22Rv1 (cell line): ENCODE measurements around the gene FAU.

Experiments
- H3K27ac ChIP-seq: fragments of 450-650 bp; 2 replicates; pipeline ENCODE4 v1.5.1; 2017
- CTCF ChIP-seq: fragments of 450-650 bp; IDR thresholded peaks from 2 replicates; pipeline ENCODE4 v1.5.1; 2017; ENCODE audit warnings: mild to moderate bottlenecking
- ZFX ChIP-seq: fragments of 450-650 bp; IDR thresholded peaks from 2 replicates; pipeline ENCODE4 v1.6.1; 2017; ENCODE audit warnings: antibody characterized with exemption, borderline replicate concordance

Gene FAU

GRCh38 chr11:65163684-65164083 is 41.8 kb upstream of the FAU start:
- TF ChIP-seq ZFX (no peak), CTCF (no peak)
- no peak overlapping the region for H3K27ac ChIP-seq

- no peak overlapping the region for H3K27ac ChIP-seq
- TF ChIP-seq CTCF (no peak), ZFX (no peak)
These were observed 38.7 kb upstream of the FAU start for GRCh38 chr11:65160643-65161042.

GRCh38 chr11:65159012-65159411 is 37.1 kb upstream of the FAU start:
- no peak for TF ChIP-seq CTCF
- no peak for TF ChIP-seq ZFX
- H3K27ac ChIP-seq: no peak overlapping the region

GRCh38 chr11:65157336-65157735 is 35.4 kb upstream of the FAU start:
- TF ChIP-seq CTCF: no peak
- TF ChIP-seq ZFX: no peak
- no peak overlapping the region for H3K27ac ChIP-seq

- no peak overlapping the region for H3K27ac ChIP-seq
- TF ChIP-seq CTCF (no peak), ZFX (no peak)
These were observed 35.0 kb upstream of the FAU start for GRCh38 chr11:65156926-65157325.

- TF ChIP-seq CTCF (no peak), ZFX (no peak)
- no peak overlapping the region for H3K27ac ChIP-seq
These were observed 34.3 kb upstream of the FAU start for GRCh38 chr11:65156256-65156655.

- H3K27ac ChIP-seq: no peak overlapping the region
- TF ChIP-seq CTCF (no peak), ZFX (no peak)
These were observed 30.2 kb upstream of the FAU start for GRCh38 chr11:65152122-65152521.
